ENCODE data around the gene UBAC1. TPM values are rescaled to one million over a fixed set of nuclear protein-coding genes. Genes with fewer than 3 reads are reported as not detected.

UBAC1 gene
- total and polyA plus RNA-seq, 9 of the 15 experiments (the other 6 are each of a cell fraction or from before 2014, with no cell fraction given): 94.0 to 399 (median 228) TPM

DNA sequence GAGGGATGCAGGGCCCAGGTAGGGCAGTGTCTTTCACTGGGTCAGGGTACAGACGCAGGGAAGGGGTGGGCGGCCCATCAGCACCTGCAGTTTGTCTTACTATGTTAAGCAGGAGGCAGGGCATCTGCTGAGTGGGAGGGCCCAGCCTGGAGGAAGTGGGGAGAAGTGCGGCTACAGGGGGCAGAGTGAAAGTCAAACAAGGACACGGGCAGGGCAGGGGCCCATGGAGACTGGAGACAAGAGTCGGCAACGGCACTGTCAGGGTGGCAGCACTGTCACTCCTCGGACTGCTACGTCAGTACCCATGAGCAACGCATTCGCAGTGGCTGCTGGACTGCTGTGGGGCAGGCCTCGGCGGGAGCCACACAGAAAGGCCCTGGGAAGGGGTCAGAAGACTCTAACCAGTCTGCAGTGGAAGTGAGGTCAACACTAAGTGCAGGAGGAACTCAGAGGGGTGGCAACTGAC is 73.6 kb downstream of the UBAC1 start:
- Histone ChIP-seq H3K9me3 (replicated peaks; ENCODE audit: control insufficient read depth, insufficient read depth, low read depth, low read length) (no peaks in the 10 kb centered on the region), H3K9ac (ENCODE audit: insufficient read depth in 1 of 2, low read depth in 2 of 2, low read length in 2 of 2) (peak overlapping the region in 1 of 2 experiments; percentile 85; a peak in 2 of 4 replicates), H3K27ac (ENCODE audit: extremely low read depth, low read depth, low read length) (no peak overlapping the region), H3K27me3 (ENCODE audit: control insufficient read depth in 2 of 2, insufficient read depth in 2 of 2, low read length in 2 of 2) (no peaks in the 10 kb centered on the region), H4K20me1 (replicated peaks; ENCODE audit: control insufficient read depth, insufficient read depth, low read length) (peaks cover 86% of the 10 kb centered on the region), H3K4me1 (replicated peaks in 1 of 2; ENCODE audit: control insufficient read depth in 2 of 2, insufficient read depth in 2 of 2, low read length in 2 of 2) (peaks cover 34 to 65% of the 10 kb centered on the region in 2 experiments), H3K36me3 (ENCODE audit: control insufficient read depth, insufficient read depth, low read length) (peaks cover 7% of the 10 kb centered on the region; the same call in 1 of the 3 replicates), H3K4me3 (no peak overlapping the region), H3K4me2 (ENCODE audit: insufficient read depth, low read length) (no peak overlapping the region), H3K79me2 (ENCODE audit: control insufficient read depth, insufficient read depth, low read length) (peaks cover 99% of the 10 kb centered on the region), H2AFZ (ENCODE audit: low read depth, low read length) (no peak overlapping the region), H3K9me1 (ENCODE audit: control insufficient read depth, insufficient read depth, low read length) (peaks cover 21% of the 10 kb centered on the region)
- CTCF ChIA-PET (ENCODE audit: low intra/inter-chr PET ratio): no interaction called here
- WGBS (ENCODE audit: insufficient coverage, low coverage, missing lambda C conversion rate): 63% methylated on average over 11 of the region's 12 CpGs
- FAIRE-seq (no peak), DNase-seq (ENCODE audit: extremely low read depth in 1 of 4, low spot score in 3 of 4) (no peak), ATAC-seq (peak; percentile 35)
- in situ Hi-C loops (cut with MboI) (no loop called here), intact Hi-C loops (cut with micrococcal nuclease) (no loop called here)
- BruUV-seq (replicated peaks): no TSS peak
- POLR2A ChIA-PET: interaction anchor here (0.6 kb wide), 1 partner anchor 54 kb away, joined by 3 read pairs; no protein-coding TSS in a partner anchor
- peak; percentile 78 for TF ChIP-seq ZNF134 (CRISPR knock-in tag; conservative IDR thresholded peaks at IDR 0.05)
- TF ChIP-seq, protein P1, sequence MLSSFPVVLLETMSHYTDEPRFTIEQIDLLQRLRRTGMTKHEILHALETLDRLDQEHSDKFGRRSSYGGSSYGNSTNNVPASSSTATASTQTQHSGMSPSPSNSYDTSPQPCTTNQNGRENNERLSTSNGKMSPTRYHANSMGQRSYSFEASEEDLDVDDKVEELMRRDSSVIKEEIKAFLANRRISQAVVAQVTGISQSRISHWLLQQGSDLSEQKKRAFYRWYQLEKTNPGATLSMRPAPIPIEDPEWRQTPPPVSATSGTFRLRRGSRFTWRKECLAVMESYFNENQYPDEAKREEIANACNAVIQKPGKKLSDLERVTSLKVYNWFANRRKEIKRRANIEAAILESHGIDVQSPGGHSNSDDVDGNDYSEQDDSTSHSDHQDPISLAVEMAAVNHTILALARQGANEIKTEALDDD (IDR thresholded peaks at IDR 0.05): no peak
- no peak for TF ChIP-seq SMARCE1 (IDR thresholded peaks at IDR 0.05)
- TF ChIP-seq ZNF217 (CRISPR knock-in tag; IDR thresholded peaks at IDR 0.05): no peak
- TF ChIP-seq NKRF (IDR thresholded peaks at IDR 0.05; ENCODE audit: borderline replicate concordance): no peak
- no peak for TF ChIP-seq CXXC5 (CRISPR knock-in tag; IDR thresholded peaks at IDR 0.05)
- TF ChIP-seq ESRRA (IDR thresholded peaks at IDR 0.05; ENCODE audit: borderline replicate concordance, low read depth): peak; percentile 61
- no peak for TF ChIP-seq POLR3A (IDR thresholded peaks at IDR 0.05; ENCODE audit: borderline replicate concordance, extremely low read depth, insufficient read depth, insufficient read length)
- TF ChIP-seq CBX5 (IDR thresholded peaks at IDR 0.05; ENCODE audit: borderline replicate concordance, low read depth): no peak
- no peak for TF ChIP-seq KAT8 (IDR thresholded peaks at IDR 0.05; ENCODE audit: low read depth)
- TF ChIP-seq, protein P2, sequence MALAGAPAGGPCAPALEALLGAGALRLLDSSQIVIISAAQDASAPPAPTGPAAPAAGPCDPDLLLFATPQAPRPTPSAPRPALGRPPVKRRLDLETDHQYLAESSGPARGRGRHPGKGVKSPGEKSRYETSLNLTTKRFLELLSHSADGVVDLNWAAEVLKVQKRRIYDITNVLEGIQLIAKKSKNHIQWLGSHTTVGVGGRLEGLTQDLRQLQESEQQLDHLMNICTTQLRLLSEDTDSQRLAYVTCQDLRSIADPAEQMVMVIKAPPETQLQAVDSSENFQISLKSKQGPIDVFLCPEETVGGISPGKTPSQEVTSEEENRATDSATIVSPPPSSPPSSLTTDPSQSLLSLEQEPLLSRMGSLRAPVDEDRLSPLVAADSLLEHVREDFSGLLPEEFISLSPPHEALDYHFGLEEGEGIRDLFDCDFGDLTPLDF (CRISPR knock-in tag; IDR thresholded peaks at IDR 0.05): no peak
- no peak for TF ChIP-seq GTF2E2 (tag; IDR thresholded peaks at IDR 0.05)
- no peak for TF ChIP-seq GMEB1 (CRISPR knock-in tag; IDR thresholded peaks at IDR 0.05)
- TF ChIP-seq KHSRP (IDR thresholded peaks at IDR 0.05): no peak
- TF ChIP-seq ZNF561 (CRISPR knock-in tag; conservative IDR thresholded peaks at IDR 0.05): no peak
- TF ChIP-seq ZNF696 (CRISPR knock-in tag; conservative IDR thresholded peaks at IDR 0.05): no peak
- no peak for TF ChIP-seq ZNF12 (CRISPR knock-in tag; IDR thresholded peaks at IDR 0.05)
- no peak for TF ChIP-seq BRF1 (IDR thresholded peaks at IDR 0.05; ENCODE audit: borderline replicate concordance, extremely low read depth, insufficient read length)
